GM06990 (cell line): ENCODE measurements around the gene APP.

Source experiments
- DNase-seq: peaks from one replicate; pipeline ENCODE4 v3.0.0-alpha.2; 2011; ENCODE audit not compliant: insufficient read length; ENCODE audit errors: extremely low read depth
- H3K27me3 ChIP-seq: replicated peaks from 2 replicates; pipeline ENCODE4 v1.6.0; 2011; ENCODE audit warnings: low read length; ENCODE audit not compliant: control insufficient read depth, insufficient read depth
- H3K36me3 ChIP-seq: 2 replicates; pipeline ENCODE4 v1.5.1; 2011; ENCODE audit warnings: low read length; ENCODE audit not compliant: control insufficient read depth, insufficient read depth
- H3K4me3 ChIP-seq: replicated peaks from 2 replicates; pipeline ENCODE4 v1.5.1; 2011; ENCODE audit warnings: low read depth, mild to moderate bottlenecking, control low read depth, low read length
- TF ChIP-seq, protein P1 (sequence below): IDR thresholded peaks from 2 replicates; pipeline ENCODE4 v1.5.1; 2011; ENCODE audit warnings: low read length, control low read depth, mild to moderate bottlenecking, inconsistent platforms; ENCODE audit not compliant: insufficient read depth, poor library complexity, severe bottlenecking

Gene APP

DNA sequence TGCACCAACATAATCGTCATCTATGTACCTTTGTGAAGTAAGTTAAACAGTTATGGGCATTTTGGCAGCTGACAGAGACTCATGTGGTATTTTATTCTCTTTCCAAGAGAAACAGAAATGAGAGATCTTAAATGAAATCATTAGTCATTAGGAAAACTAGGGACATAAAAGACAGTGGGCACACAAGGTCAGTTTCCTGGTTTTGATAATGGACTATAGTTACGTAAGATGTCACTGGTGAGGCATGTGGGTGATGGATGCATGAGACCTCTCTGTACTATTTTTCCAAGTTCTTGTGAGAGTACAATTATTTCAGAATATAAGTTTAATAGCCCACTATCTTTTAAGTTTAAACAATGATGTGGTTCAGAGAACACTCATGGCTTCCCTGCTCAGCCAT lies 216.9 kb downstream of the APP start:
- TF ChIP-seq, protein P1, sequence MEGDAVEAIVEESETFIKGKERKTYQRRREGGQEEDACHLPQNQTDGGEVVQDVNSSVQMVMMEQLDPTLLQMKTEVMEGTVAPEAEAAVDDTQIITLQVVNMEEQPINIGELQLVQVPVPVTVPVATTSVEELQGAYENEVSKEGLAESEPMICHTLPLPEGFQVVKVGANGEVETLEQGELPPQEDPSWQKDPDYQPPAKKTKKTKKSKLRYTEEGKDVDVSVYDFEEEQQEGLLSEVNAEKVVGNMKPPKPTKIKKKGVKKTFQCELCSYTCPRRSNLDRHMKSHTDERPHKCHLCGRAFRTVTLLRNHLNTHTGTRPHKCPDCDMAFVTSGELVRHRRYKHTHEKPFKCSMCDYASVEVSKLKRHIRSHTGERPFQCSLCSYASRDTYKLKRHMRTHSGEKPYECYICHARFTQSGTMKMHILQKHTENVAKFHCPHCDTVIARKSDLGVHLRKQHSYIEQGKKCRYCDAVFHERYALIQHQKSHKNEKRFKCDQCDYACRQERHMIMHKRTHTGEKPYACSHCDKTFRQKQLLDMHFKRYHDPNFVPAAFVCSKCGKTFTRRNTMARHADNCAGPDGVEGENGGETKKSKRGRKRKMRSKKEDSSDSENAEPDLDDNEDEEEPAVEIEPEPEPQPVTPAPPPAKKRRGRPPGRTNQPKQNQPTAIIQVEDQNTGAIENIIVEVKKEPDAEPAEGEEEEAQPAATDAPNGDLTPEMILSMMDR, result no peak
- DNase-seq, result no peak
- Histone ChIP-seq H3K27me3 (no peaks in the 10 kb centered on the region), H3K4me3 (no peak overlapping the region), H3K36me3 (no peaks in the 10 kb centered on the region)

DNA sequence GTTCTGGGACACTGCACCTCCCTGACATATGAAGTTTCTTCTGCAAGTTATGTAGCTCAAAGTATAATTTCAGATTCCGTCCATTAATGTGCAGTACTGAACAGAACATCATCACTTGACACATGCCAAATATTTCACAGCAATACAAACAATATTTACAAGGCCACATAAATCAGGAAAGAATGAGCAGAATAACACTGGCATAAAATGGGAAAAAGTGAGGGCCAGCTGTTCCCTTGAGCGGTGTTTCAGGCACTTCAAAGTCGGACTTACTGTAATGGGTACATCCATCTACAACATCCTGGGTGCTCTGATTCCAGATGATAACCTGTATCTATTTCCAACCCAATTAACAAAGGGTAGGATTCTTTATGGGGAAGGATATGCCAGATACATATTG lies 217.4 kb downstream of the APP start:
- H3K36me3 ChIP-seq, result no peaks in the 10 kb centered on the region
- H3K27me3 ChIP-seq, result no peaks in the 10 kb centered on the region

DNA sequence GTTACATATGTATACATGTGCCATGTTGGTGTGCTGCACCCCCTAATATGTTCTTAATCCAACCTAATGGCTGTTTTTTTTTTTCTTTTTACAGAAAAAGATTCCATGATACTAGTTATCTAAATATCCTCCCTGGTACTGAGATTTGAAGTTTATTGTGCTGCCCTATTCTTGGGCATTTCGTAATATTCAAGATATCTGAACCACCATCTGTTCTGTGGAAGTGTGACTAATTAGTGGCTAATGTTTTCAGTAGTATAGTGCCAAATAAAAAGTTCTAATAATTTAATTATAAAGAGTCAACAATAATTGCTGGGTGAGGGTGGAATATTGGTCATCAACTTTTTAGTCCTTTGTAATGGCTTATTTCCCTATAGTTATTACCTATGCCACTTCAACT lies 218.3 kb downstream of the APP start:
- Histone ChIP-seq H3K36me3 (no peaks in the 10 kb centered on the region), H3K4me3 (no peak overlapping the region), H3K27me3 (no peaks in the 10 kb centered on the region)
- TF ChIP-seq, protein P1, result no peak
- DNase-seq, result no peak

More for the DNA sequence above, 217.4 kb downstream of the APP start:
- DNase-seq, result no peak
- TF ChIP-seq, protein P1, result no peak
- H3K4me3 ChIP-seq, result no peak overlapping the region

DNA sequence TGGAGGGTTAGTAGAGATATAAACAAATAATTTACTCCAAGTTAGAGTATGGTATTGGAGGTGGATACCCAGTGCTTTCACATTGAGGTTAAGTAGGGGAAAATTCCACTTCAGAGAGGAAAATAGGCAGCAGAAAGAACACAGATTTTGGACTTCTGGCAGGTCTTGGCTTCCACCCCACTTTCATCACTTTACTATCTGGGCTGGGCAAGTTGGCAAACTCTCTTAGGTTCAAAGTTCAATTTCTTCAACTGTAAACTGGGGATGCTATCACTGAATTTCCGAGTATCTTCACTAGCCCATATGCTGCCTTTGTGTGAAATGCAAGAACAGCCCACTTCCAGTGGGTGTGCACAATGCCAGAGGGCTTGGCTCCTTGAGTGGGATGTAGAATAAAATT lies 220.9 kb downstream of the APP start:
- no peak for DNase-seq
- Histone ChIP-seq H3K27me3 (no peaks in the 10 kb centered on the region), H3K36me3 (no peaks in the 10 kb centered on the region), H3K4me3 (no peak overlapping the region)
- TF ChIP-seq, protein P1, result no peak

DNA sequence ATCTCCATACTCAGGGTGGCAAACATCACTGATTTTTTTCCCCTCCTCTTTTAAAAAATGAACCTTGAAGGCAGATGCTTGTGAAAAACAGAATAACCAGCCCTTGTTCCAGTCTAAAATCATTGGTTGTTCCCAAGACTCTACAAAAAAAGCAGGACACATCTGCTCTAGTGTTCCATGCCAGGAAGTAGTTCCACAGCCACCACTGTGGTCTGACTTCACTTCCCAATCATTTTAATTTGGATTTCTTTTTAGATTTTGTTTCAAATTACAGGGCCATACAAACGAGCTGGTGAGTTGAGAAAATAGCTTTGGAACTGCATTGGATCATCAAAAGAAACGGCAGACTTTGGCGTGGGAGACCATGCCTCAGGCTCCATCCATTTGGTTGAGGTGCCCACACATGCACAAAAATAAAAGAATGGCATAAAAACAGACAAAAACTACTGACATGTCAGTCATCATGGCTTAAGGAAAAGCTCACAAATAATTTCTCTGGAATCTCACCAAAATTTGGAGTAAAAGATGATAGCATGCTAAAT lies 225.8 kb downstream of the APP start:
- Histone ChIP-seq H3K27me3 (no peaks in the 10 kb centered on the region), H3K4me3 (no peak overlapping the region), H3K36me3 (no peaks in the 10 kb centered on the region)
- TF ChIP-seq, protein P1, result no peak
- DNase-seq, result no peak

DNA sequence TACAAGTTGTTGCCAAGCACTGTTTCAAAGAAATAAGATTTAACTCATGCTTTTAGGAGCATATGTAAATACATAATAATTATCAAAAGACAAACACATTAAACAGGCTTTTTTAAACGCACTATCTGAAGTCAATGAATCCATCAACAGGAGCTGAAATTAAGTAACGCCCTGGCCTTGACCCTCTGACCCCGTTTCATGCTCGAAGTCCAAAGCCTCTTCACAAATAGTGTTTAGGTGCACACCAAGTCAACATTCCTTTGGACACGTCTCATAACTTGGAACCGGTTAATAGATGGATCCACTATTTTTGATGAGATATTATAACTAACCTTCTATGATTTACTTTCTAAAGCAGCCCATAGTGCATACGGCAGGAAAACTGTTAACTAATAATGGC lies 226.5 kb downstream of the APP start:
- TF ChIP-seq, protein P1, result no peak
- Histone ChIP-seq H3K36me3 (no peaks in the 10 kb centered on the region), H3K4me3 (no peak overlapping the region), H3K27me3 (no peaks in the 10 kb centered on the region)
- no peak for DNase-seq
